ENCODE data around the gene GNGT2.
"Not testable (repeated sequence)": the region's sequence is repeated elsewhere in the genome, so short reads cannot be mapped to it uniquely, and the experiment has no call there.

GNGT2 gene

DNA sequence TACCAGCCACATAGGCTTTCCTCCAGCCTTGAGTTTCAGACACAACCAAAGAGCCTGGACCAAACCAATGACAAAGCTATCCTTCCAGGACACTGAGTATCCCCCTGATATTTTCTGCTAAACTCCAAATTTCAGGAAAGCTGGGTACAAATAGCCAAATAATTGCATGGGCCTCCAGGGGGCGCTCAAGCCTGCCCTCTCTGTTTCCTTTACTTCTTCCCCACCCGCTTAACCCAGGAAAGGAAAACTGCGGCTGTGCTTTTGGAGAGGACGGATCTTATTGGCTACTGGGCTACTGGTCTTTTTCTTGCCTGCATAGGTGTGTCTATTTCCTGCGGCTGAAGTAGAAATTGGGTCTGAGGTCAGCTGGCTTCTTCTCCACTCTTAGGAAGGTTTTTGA is 30.1 kb downstream of the GNGT2 start (continued):
- 0 out of 2 replicates have a peak, but pooled peaks have one; percentile 23 for TF ChIP-seq PRDM10 (tag by site-specific recombination; IDR thresholded peaks at IDR 0.05)
- no peak for TF ChIP-seq ZNF449 (tag by site-specific recombination; IDR thresholded peaks at IDR 0.05)

- H3K27ac ChIP-seq (ENCODE audit: extremely low read depth, low read depth, low read length); CTCF ChIA-PET; H3K4me3 ChIP-seq (ENCODE audit: low read depth, low read length); H3K36me3 ChIP-seq (ENCODE audit: control insufficient read depth in 2 of 2, insufficient read depth in 1 of 2, low read length in 2 of 2); POLR2A ChIA-PET; H3K4me1 ChIP-seq (ENCODE audit: control insufficient read depth, insufficient read depth, low read length); H3K9me3 ChIP-seq (ENCODE audit: control insufficient read depth, insufficient read depth, low read depth, low read length): not testable (repeated sequence)
- peak; percentile 88; the same call in 1 of the 2 replicates for TF ChIP-seq TRIM28 (IDR thresholded peaks at IDR 0.05; ENCODE audit: borderline replicate concordance, low read length)
- TF ChIP-seq SETDB1 (IDR thresholded peaks at IDR 0.05; ENCODE audit: insufficient read length, low read length) = peak; percentile 76
These were observed 34.4 kb downstream of the GNGT2 start for GRCh38 chr17:49175978-49176377.

DNA sequence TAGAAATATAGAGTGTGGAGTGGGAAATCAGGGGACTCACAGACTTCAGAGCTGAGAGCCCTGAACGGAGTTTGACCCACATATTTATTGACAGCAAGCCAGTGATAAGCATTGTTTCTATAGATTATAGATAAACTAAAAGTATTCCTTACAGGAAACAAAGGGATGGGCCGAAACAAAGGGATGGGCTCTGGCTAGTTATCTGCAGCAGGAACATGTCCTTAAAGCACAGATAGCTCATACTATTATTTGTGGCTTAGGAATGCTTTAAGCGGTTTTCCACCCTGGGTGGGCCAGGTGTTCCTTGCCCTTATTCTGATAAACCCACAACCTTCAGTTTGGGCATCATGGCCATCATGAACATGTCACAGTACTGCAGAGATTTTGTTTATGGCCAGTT is 39.7 kb downstream of the GNGT2 start:
- H3K36me3 ChIP-seq (ENCODE audit: control insufficient read depth in 2 of 2, insufficient read depth in 1 of 2, low read length in 2 of 2); POLR2A ChIA-PET; H3K4me1 ChIP-seq (ENCODE audit: control insufficient read depth, insufficient read depth, low read length); H3K9me3 ChIP-seq (ENCODE audit: control insufficient read depth, insufficient read depth, low read depth, low read length); H3K27ac ChIP-seq (ENCODE audit: extremely low read depth, low read depth, low read length); H3K4me3 ChIP-seq (ENCODE audit: low read depth, low read length): not testable (repeated sequence)
- CTCF ChIA-PET = interaction anchor here (0.5 to 1.7 kb wide), 4 partner anchors 9 to 380 kb away, joined by 3 to 14 read pairs (median 3); no protein-coding TSS in a partner anchor

DNA sequence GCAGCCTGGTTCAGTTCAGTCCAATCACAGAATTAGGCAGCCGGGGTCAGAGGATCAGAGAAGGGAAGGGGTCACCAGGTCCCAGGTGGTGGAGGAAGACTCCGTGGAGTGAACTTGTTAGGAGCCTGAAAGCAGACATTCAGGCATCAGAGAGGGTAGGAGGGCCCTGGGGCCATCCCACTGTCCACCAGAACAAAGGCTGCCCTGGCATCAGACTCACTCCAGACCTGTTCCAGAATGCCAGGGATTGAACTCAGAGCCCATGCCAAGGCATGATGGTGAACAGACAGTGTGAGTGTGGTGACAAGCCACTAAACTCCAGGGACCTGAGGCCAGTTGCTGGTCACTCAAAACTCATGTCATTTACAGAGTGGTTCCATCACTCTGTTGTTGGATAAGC is 40.2 kb downstream of the GNGT2 start:
- Histone ChIP-seq H3K4me1 (ENCODE audit: control insufficient read depth, insufficient read depth, low read length) (no peaks in the 10 kb centered on the region), H3K4me3 (ENCODE audit: low read depth, low read length) (no peak overlapping the region), H3K27ac (ENCODE audit: extremely low read depth, low read depth, low read length) (no peak overlapping the region), H3K36me3 (ENCODE audit: control insufficient read depth in 2 of 2, insufficient read depth in 1 of 2, low read length in 2 of 2) (no peaks in the 10 kb centered on the region), H3K9me3 (ENCODE audit: control insufficient read depth, insufficient read depth, low read depth, low read length) (no peaks in the 10 kb centered on the region)
- CTCF ChIA-PET = interaction anchor here (0.7 to 1.7 kb wide), 5 partner anchors 10 to 492 kb away, joined by 3 to 14 read pairs (median 3); no protein-coding TSS in a partner anchor
- POLR2A ChIA-PET = no interaction called here
- TF ChIP-seq ZNF768 (tag by site-specific recombination; IDR thresholded peaks at IDR 0.05) (no peak), GLI4 (tag by site-specific recombination; IDR thresholded peaks at IDR 0.05) (no peak)

DNA sequence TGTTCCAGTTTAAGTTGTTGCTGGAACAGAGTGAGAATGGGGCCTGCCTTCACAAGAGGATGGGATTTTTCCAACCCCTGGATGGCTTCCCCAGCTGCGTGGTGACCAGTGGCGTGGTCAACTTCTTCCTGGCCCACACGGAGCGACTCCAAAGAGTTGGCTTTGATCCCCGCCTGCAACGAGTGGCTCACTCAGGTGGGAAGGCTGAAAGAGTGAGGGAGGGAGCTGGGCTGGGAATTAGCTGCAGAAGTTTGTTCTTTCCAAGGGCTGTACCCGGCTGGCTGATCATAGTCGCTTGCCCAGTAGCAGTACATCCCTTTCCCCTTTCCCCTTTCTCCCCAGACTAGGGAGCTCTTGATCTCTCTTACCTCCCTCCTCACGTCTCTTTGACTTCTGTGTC is 41.7 kb downstream of the GNGT2 start:
- Histone ChIP-seq H3K4me1 (ENCODE audit: control insufficient read depth, insufficient read depth, low read length) (no peaks in the 10 kb centered on the region), H3K9me3 (ENCODE audit: control insufficient read depth, insufficient read depth, low read depth, low read length) (no peaks in the 10 kb centered on the region), H3K36me3 (ENCODE audit: control insufficient read depth in 2 of 2, insufficient read depth in 1 of 2, low read length in 2 of 2) (no peaks in the 10 kb centered on the region), H3K27ac (ENCODE audit: extremely low read depth, low read depth, low read length) (no peak overlapping the region), H3K4me3 (ENCODE audit: low read depth, low read length) (no peak overlapping the region)
- ChIA-PET CTCF (interaction anchor here (1.1 to 1.5 kb wide), 2 partner anchors 11 to 490 kb away, joined by 4 to 5 read pairs; no protein-coding TSS in a partner anchor), POLR2A (no interaction called here)
- TF ChIP-seq PRDM2 (tag by site-specific recombination; IDR thresholded peaks at IDR 0.05; ENCODE audit: borderline replicate concordance) (no peak), ZNF626 (tag by site-specific recombination; IDR thresholded peaks at IDR 0.05) (no peak), ZNF558 (tag by site-specific recombination; IDR thresholded peaks at IDR 0.05) (no peak)

All from HEK293 (cell line).